Activated B cell treated with CpG ODN at 0.5 μM for 24 hours (primary cell): ENCODE data around the gene ZNF783. TPM values are rescaled to one million over a fixed set of nuclear protein-coding genes. Genes with fewer than 3 reads are reported as not detected.
"Not testable (repeated sequence)": the region's sequence is repeated elsewhere in the genome, so short reads cannot be mapped to it uniquely, and the experiment has no call there.

Experiments used
- ATAC-seq: fragments of 200-7000 bp; cut with Tn5 transposase; one replicate; pipeline ENCODE4 v1.10.0; 2021; ENCODE audit warnings: low read depth, mild to moderate bottlenecking, moderate library complexity
- CTCF ChIA-PET: fragments of 350-600 bp; sonication (Branson Sonifier 250); formaldehyde crosslinking; loops from one replicate; lab custom pipeline; 2021; ENCODE audit warnings: antibody characterized with exemption; lab: Charles Lee
- POLR2A ChIA-PET: fragments of 350-600 bp; sonication (Branson Sonifier 250); formaldehyde crosslinking; loops from one replicate; lab custom pipeline; 2021; ENCODE audit warnings: antibody characterized with exemption; lab: Charles Lee
- DNase-seq: peaks from one replicate; pipeline ENCODE4 v3.0.0; 2022
- H3K27ac Mint-ChIP-seq: one replicate; pipeline ENCODE4 v1.8.0; 2020; ENCODE audit warnings: mixed read lengths
- H3K27me3 Mint-ChIP-seq: one replicate; pipeline ENCODE4 v1.8.0; 2021; ENCODE audit warnings: mixed read lengths
- H3K36me3 Mint-ChIP-seq: one replicate; pipeline ENCODE4 v1.8.0; 2021; ENCODE audit warnings: low read depth, mixed read lengths
- H3K4me1 Mint-ChIP-seq: one replicate; pipeline ENCODE4 v1.8.0; 2021; ENCODE audit warnings: mixed read lengths
- H3K4me3 Mint-ChIP-seq: one replicate; pipeline ENCODE4 v1.8.0; 2020; ENCODE audit warnings: mild to moderate bottlenecking, mixed read lengths
- H3K9me3 Mint-ChIP-seq: one replicate; pipeline ENCODE4 v1.8.0; 2020; ENCODE audit warnings: mixed read lengths
- CTCF ChIP-seq: fragments of 200-600 bp; IDR thresholded peaks from one replicate; pipeline ENCODE4 v1.8.0; 2022; ENCODE audit warnings: antibody characterized with exemption, mild to moderate bottlenecking
- intact Hi-C: fragments of 100-400 bp; cut with micrococcal nuclease; formaldehyde crosslinking; loops from one replicate; pipeline ENCODE4 v1.15.1; 2024
- total RNA-seq: library from RNA; stranded (reverse); gene quantifications from 2 replicates; pipeline ENCODE4 v1.2.3, GENCODE V29; 2022

Gene ZNF783
- total RNA-seq, 1 donor from 2014 or later, result 34.1 TPM

- H3K9me3 Mint-ChIP-seq, result peaks cover 3% of the 10 kb centered on the region
- POLR2A ChIA-PET, result interaction anchor here (0.6 to 2.0 kb wide), 3 partner anchors 13 to 154 kb away, joined by 3 to 8 read pairs (median 4); partner anchors contain the start of gene ZNF783
- intact Hi-C loops, result loop anchor here (10.0 kb wide), 1 partner anchor 221 kb away; the partner anchor contains the start of gene PDIA4
- CTCF ChIA-PET, result interaction anchor here (0.8 kb wide), 1 partner anchor 15 kb away, joined by 3 read pairs; no protein-coding TSS in a partner anchor
- DNase-seq (no peak), ATAC-seq (no peak)
- no peak for TF ChIP-seq CTCF
- H3K27me3 Mint-ChIP-seq, result no peaks in the 10 kb centered on the region
- peaks cover 24% of the 10 kb centered on the region for H3K36me3 Mint-ChIP-seq
- H3K27ac Mint-ChIP-seq, result peak overlapping the region; percentile 63
- peaks cover 40% of the 10 kb centered on the region for H3K4me1 Mint-ChIP-seq
- H3K4me3 Mint-ChIP-seq, result no peak overlapping the region
Measured at GRCh38 chr7:149245744-149246143, 16.3 kb upstream of the ZNF783 start.

GRCh38 chr7:149248777-149249176 is 13.2 kb upstream of the ZNF783 start:
- intact Hi-C loops, result loop anchor here (10.0 kb wide), 1 partner anchor 224 kb away; the partner anchor contains the start of gene PDIA4
- DNase-seq (no peak), ATAC-seq (no peak)
- CTCF ChIA-PET, result no interaction called here
- Mint-ChIP-seq H3K4me1 (peaks cover 29% of the 10 kb centered on the region), H3K9me3 (no peaks in the 10 kb centered on the region), H3K4me3 (no peak overlapping the region), H3K27ac (peak overlapping the region; percentile 77), H3K27me3 (no peaks in the 10 kb centered on the region), H3K36me3 (peaks cover 38% of the 10 kb centered on the region)
- POLR2A ChIA-PET, result interaction anchor here (0.8 kb wide), 1 partner anchor 13 kb away, joined by 3 read pairs; the partner anchor contains the start of gene ZNF783
- no peak for TF ChIP-seq CTCF

- DNase-seq, H3K9me3 Mint-ChIP-seq, ATAC-seq, H3K4me3 Mint-ChIP-seq, H3K27me3 Mint-ChIP-seq, H3K27ac Mint-ChIP-seq, intact Hi-C loops: not testable (repeated sequence)
- ChIA-PET CTCF (interaction anchor here (1.5 kb wide), 1 partner anchor 11 kb away, joined by 5 read pairs; the partner anchor contains the start of gene ZNF783), POLR2A (interaction anchor here (0.6 kb wide), 1 partner anchor 15 kb away, joined by 4 read pairs; no protein-coding TSS in a partner anchor)
- Mint-ChIP-seq H3K4me1 (peaks cover 22% of the 10 kb centered on the region), H3K36me3 (peaks cover 48% of the 10 kb centered on the region)
Measured at GRCh38 chr7:149250151-149250550, 11.8 kb upstream of the ZNF783 start.

- H3K27me3 Mint-ChIP-seq, H3K4me3 Mint-ChIP-seq, ATAC-seq, H3K9me3 Mint-ChIP-seq, intact Hi-C loops, DNase-seq, H3K27ac Mint-ChIP-seq: not testable (repeated sequence)
- POLR2A ChIA-PET, result interaction anchor here (0.7 kb wide), 1 partner anchor 1184 kb away, joined by 7 read pairs; no protein-coding TSS in a partner anchor
- H3K36me3 Mint-ChIP-seq, result peaks cover 56% of the 10 kb centered on the region
- peaks cover 12% of the 10 kb centered on the region for H3K4me1 Mint-ChIP-seq
- CTCF ChIA-PET, result interaction anchor here (0.7 to 0.8 kb wide), 2 partner anchors 10 to 35 kb away, joined by 3 to 4 read pairs; partner anchors contain the start of gene ZNF783
Measured at GRCh38 chr7:149251518-149251917, 10.5 kb upstream of the ZNF783 start.

GRCh38 chr7:149252378-149252777 is 9.6 kb upstream of the ZNF783 start:
- POLR2A ChIA-PET, result interaction anchor here (0.7 kb wide), 1 partner anchor 1184 kb away, joined by 7 read pairs; no protein-coding TSS in a partner anchor
- Mint-ChIP-seq H3K27ac (no peak overlapping the region), H3K4me1 (peaks cover 12% of the 10 kb centered on the region), H3K36me3 (peaks cover 56% of the 10 kb centered on the region), H3K9me3 (no peaks in the 10 kb centered on the region), H3K4me3 (no peak overlapping the region), H3K27me3 (no peaks in the 10 kb centered on the region)
- no peak for TF ChIP-seq CTCF
- ATAC-seq (no peak), DNase-seq (no peak)
- CTCF ChIA-PET, result interaction anchor here (0.8 to 1.3 kb wide), 2 partner anchors 9 kb away, joined by 3 to 4 read pairs; partner anchors contain the start of gene ZNF783
- intact Hi-C loops, result no loop called here

GRCh38 chr7:149253665-149254064 is 8.3 kb upstream of the ZNF783 start:
- Mint-ChIP-seq H3K4me1 (peaks cover 2% of the 10 kb centered on the region), H3K4me3 (no peak overlapping the region), H3K9me3 (no peaks in the 10 kb centered on the region), H3K36me3 (peaks cover 48% of the 10 kb centered on the region), H3K27ac (no peak overlapping the region), H3K27me3 (no peaks in the 10 kb centered on the region)
- POLR2A ChIA-PET, result no interaction called here
- CTCF ChIA-PET, result interaction anchor here (1.3 kb wide), 1 partner anchor 8 kb away, joined by 3 read pairs; no protein-coding TSS in a partner anchor
- no peak for TF ChIP-seq CTCF
- DNase-seq (no peak), ATAC-seq (no peak)
- intact Hi-C loops, result no loop called here
